Type B pancreatic cell (in vitro differentiated cells): ENCODE data around the gene KRT80. TPM values are rescaled to one million over a fixed set of nuclear protein-coding genes. Genes with fewer than 3 reads are reported as not detected.
A peak's percentile ranks its signal among the peaks of the same experiment; 100 is the strongest.

Source experiments
- DNase-seq: peaks from one replicate; pipeline ENCODE4 v3.0.0; 2021; ENCODE audit warnings: mixed read lengths; ENCODE audit not compliant: unreplicated experiment; ENCODE audit errors: extremely low spot score
- H3K27ac Mint-ChIP-seq: 2 replicates; pipeline ENCODE4 v1.8.0; 2021; ENCODE audit warnings: mild to moderate bottlenecking, mixed read lengths
- H3K27me3 Mint-ChIP-seq: 2 replicates; pipeline ENCODE4 v1.8.0; 2021; ENCODE audit warnings: mixed read lengths
- H3K36me3 Mint-ChIP-seq: 2 replicates; pipeline ENCODE4 v1.8.0; 2021; ENCODE audit warnings: mixed read lengths
- H3K4me1 Mint-ChIP-seq: one replicate; pipeline ENCODE4 v1.8.0; 2021; ENCODE audit warnings: mixed read lengths; ENCODE audit not compliant: unreplicated experiment
- H3K4me3 Mint-ChIP-seq: 2 replicates; pipeline ENCODE4 v1.8.0; 2021; ENCODE audit warnings: mild to moderate bottlenecking, mixed read lengths
- H3K9me3 Mint-ChIP-seq: 2 replicates; pipeline ENCODE4 v1.8.0; 2021; ENCODE audit warnings: mixed read lengths
- total RNA-seq: library from RNA; stranded (reverse); gene quantifications from 2 replicates; pipeline ENCODE4 v1.2.1, GENCODE V29; 2021; ENCODE audit warnings: low replicate concordance
- TF ChIP-seq, protein P1 (sequence below): fragments of 200-600 bp; sonication (generic); conservative IDR thresholded peaks from 2 replicates; pipeline ENCODE4 v1.5.0; 2021; ENCODE audit warnings: antibody characterized with exemption, mild to moderate bottlenecking

Gene KRT80
- total RNA-seq, 1 donor from 2014 or later, result 23.1 TPM

DNA sequence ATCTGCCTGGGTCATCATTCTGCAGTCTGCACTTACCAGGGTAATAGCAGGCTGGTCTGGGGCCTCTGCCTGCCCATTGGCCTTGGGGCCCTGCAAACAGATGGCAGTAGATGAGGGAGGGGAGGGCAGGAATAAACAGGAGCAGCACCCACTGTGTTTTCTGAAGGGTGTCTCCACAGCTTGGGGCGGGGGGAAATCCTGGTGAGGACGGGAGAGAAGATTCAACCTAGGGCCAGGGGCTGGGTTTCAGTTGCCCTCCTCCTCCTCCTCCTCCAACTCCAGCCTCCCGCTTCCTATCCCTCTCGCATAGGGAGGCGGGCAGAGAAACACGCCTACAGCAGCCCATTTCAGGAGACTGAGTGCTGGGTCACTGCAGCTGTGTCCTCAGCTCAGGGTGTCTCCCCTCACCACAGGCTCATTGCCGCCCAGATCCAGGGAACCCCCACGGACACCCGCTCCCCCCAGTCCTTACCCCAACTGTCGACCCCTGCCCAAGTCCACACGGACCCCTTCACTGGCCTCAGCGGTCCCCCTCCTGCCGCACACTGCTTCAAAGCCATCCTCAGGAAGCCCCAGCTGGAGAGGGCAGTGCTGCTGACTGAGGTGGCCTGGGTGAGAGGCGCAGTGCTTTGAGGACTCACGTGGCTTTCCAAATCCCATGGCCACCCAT lies 9.1 kb upstream of the KRT80 start:
- Mint-ChIP-seq H3K9me3 (no peaks in the 10 kb centered on the region), H3K4me3 (peak overlapping the region; percentile 13), H3K36me3 (no peaks in the 10 kb centered on the region), H3K27ac (no peak overlapping the region), H3K27me3 (peaks cover 4% of the 10 kb centered on the region), H3K4me1 (peaks cover 27% of the 10 kb centered on the region)
- TF ChIP-seq, protein P1, sequence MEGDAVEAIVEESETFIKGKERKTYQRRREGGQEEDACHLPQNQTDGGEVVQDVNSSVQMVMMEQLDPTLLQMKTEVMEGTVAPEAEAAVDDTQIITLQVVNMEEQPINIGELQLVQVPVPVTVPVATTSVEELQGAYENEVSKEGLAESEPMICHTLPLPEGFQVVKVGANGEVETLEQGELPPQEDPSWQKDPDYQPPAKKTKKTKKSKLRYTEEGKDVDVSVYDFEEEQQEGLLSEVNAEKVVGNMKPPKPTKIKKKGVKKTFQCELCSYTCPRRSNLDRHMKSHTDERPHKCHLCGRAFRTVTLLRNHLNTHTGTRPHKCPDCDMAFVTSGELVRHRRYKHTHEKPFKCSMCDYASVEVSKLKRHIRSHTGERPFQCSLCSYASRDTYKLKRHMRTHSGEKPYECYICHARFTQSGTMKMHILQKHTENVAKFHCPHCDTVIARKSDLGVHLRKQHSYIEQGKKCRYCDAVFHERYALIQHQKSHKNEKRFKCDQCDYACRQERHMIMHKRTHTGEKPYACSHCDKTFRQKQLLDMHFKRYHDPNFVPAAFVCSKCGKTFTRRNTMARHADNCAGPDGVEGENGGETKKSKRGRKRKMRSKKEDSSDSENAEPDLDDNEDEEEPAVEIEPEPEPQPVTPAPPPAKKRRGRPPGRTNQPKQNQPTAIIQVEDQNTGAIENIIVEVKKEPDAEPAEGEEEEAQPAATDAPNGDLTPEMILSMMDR, result no peak
- DNase-seq, result no peak

- peaks cover 6% of the 10 kb centered on the region for H3K27me3 Mint-ChIP-seq
- H3K36me3 Mint-ChIP-seq, result no peaks in the 10 kb centered on the region
- TF ChIP-seq, protein P1, result no peak
- H3K4me1 Mint-ChIP-seq, result peaks cover 30% of the 10 kb centered on the region
- no peak overlapping the region for H3K27ac Mint-ChIP-seq
- H3K9me3 Mint-ChIP-seq, result no peaks in the 10 kb centered on the region
- H3K4me3 Mint-ChIP-seq, result no peak overlapping the region
- DNase-seq, result no peak
Observed at GRCh38 chr12:52200086-52200780, 8.4 kb upstream of the KRT80 start.

DNA sequence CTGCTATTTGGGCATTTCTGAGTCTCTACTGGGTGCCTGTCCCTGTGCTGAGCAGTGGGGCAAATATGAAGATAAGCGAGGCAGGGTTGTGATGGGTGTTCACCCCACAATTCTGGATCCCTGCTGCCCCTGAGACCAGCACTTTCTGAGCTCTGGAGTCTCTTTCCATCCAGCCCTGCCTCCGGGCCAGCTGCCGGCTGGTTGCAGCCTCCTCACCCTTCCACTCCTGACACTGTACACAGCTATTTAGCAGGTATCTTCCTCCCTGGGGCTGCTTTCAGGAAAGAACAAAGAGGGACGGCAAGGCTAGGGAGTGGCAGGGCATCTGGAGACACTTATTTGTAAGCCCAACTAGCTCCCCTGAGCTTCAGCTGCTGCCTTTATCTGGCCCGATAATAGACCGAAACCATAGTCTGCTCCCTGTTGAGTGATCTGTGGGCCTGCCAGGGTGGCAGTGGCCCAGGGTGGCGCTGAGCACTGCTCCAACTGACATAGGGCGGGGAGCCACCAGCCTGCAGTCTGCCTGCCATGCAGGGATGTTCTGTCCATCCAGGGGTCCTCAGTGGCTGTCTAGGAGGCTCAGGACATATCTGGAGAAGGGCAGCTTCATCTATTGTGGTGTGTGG lies 7.6 kb upstream of the KRT80 start:
- Mint-ChIP-seq H3K9me3 (no peaks in the 10 kb centered on the region), H3K27ac (peak overlapping the region; percentile 68), H3K4me3 (peak overlapping the region; percentile 32), H3K4me1 (peaks cover 36% of the 10 kb centered on the region), H3K27me3 (peaks cover 6% of the 10 kb centered on the region), H3K36me3 (no peaks in the 10 kb centered on the region)
- no peak for DNase-seq
- TF ChIP-seq, protein P1, result no peak

DNA sequence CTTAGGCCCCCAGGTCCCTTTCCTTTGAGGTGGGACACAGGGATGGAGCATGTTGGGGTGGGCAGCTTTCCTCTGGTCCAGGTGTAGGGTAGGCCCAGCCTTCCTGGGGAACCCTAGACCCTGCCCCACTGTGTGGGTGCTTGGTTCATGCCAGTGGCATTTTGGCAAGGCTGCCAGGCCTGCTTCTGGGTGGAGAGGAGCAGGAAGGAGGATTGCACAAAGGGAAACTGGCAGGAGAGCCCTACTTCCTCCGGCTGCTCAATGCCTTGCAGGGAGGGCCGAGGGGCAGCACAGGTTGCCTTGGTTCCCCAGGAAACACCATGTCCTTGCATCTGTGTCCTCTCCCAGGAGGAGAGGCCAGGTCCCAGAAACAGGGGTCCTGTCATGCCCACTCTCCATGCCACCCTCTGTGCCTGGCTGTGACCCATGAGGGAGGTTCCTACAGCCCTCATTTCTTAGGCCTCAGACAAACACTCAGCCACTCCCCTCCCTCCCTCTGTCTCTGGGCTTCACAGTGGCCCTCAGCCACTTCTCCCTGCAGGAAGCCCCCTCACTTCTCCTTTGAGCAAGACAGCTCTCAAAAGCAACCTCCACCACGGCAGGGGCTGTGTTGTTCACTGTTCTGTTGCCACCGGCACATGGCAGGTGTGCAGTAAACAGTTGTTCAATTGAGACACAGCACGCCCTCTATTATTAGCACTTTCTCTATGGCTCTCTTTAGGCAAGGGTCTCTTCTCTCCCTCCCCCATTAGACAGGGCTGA lies 6.8 kb upstream of the KRT80 start:
- no peak for DNase-seq
- H3K9me3 Mint-ChIP-seq, result no peaks in the 10 kb centered on the region
- TF ChIP-seq, protein P1, result no peak
- H3K27ac Mint-ChIP-seq, result peak overlapping the region; percentile 68
- H3K4me1 Mint-ChIP-seq, result peaks cover 44% of the 10 kb centered on the region
- no peaks in the 10 kb centered on the region for H3K36me3 Mint-ChIP-seq
- peaks cover 6% of the 10 kb centered on the region for H3K27me3 Mint-ChIP-seq
- H3K4me3 Mint-ChIP-seq, result peak overlapping the region; percentile 32

DNA sequence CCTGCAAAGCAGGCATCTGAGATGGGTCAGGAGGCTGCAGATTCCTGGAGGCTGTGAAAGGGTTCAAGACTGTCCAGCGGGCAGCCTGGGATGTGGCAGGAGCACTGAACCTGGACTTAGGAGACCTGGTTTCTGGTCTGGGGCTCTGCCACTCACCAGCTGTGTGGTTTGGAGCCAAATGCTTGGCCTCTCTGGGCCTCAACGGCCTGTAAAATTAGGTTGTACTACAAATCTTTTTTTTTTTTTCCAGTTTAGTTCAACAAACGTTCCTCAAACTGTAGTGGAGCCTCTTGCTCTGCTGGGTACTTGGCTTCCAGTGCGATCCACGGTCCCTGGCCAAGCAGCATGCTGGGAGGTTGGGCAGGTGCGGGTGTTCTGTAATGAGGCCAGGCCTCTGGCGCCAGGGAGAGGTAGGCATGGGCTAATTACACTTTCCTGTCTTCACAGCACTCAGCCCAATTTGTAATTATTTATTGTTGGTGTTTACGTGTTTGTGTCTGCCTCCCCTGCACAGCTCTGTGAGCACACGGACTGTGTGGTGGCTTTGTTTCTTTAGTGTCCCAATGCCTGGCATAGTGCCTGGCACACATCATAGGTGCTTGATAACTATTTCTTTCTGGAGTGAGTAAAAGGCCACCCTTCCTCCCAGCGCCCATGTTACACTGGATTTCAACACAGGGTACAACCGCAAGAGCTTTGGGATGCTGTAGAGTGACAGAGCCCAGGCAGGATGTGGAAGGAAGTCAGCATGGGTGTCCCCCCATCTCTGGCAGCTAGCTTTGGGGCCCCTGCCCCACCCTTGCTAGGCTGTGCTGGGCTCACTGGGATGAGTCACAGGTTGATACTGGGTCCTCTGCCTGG lies 5.8 kb upstream of the KRT80 start:
- Mint-ChIP-seq H3K36me3 (no peaks in the 10 kb centered on the region), H3K9me3 (no peaks in the 10 kb centered on the region), H3K4me3 (no peak overlapping the region), H3K4me1 (peaks cover 43% of the 10 kb centered on the region), H3K27me3 (peaks cover 6% of the 10 kb centered on the region), H3K27ac (peak overlapping the region; percentile 29)
- TF ChIP-seq, protein P1, result no peak
- no peak for DNase-seq
